ENCODE measurements around the gene SLCO3A1.

DNA sequence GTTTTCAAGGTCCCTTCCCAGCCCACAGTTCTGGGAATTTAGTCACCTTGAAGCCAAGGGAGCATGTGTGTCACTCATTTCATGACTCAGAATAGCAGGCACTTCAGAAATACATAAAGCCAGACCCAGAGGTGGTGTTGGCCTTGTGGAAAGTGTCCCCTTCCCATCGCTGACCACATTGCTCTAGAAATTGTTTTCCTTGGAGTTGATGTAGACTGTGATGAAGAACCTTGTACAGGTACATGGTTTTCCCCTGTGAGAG is 158.8 kb downstream of the SLCO3A1 start:
- TF ChIP-seq, protein P1, sequence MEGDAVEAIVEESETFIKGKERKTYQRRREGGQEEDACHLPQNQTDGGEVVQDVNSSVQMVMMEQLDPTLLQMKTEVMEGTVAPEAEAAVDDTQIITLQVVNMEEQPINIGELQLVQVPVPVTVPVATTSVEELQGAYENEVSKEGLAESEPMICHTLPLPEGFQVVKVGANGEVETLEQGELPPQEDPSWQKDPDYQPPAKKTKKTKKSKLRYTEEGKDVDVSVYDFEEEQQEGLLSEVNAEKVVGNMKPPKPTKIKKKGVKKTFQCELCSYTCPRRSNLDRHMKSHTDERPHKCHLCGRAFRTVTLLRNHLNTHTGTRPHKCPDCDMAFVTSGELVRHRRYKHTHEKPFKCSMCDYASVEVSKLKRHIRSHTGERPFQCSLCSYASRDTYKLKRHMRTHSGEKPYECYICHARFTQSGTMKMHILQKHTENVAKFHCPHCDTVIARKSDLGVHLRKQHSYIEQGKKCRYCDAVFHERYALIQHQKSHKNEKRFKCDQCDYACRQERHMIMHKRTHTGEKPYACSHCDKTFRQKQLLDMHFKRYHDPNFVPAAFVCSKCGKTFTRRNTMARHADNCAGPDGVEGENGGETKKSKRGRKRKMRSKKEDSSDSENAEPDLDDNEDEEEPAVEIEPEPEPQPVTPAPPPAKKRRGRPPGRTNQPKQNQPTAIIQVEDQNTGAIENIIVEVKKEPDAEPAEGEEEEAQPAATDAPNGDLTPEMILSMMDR (IDR thresholded peaks at IDR 0.05; ENCODE audit: insufficient read depth, low read length): no peak
- TF ChIP-seq POLR2AphosphoS5 (IDR thresholded peaks at IDR 0.05; ENCODE audit: low read depth) (no peak), GABPA (IDR thresholded peaks at IDR 0.05; ENCODE audit: low read depth) (no peak)
- TF ChIP-seq, protein P2, sequence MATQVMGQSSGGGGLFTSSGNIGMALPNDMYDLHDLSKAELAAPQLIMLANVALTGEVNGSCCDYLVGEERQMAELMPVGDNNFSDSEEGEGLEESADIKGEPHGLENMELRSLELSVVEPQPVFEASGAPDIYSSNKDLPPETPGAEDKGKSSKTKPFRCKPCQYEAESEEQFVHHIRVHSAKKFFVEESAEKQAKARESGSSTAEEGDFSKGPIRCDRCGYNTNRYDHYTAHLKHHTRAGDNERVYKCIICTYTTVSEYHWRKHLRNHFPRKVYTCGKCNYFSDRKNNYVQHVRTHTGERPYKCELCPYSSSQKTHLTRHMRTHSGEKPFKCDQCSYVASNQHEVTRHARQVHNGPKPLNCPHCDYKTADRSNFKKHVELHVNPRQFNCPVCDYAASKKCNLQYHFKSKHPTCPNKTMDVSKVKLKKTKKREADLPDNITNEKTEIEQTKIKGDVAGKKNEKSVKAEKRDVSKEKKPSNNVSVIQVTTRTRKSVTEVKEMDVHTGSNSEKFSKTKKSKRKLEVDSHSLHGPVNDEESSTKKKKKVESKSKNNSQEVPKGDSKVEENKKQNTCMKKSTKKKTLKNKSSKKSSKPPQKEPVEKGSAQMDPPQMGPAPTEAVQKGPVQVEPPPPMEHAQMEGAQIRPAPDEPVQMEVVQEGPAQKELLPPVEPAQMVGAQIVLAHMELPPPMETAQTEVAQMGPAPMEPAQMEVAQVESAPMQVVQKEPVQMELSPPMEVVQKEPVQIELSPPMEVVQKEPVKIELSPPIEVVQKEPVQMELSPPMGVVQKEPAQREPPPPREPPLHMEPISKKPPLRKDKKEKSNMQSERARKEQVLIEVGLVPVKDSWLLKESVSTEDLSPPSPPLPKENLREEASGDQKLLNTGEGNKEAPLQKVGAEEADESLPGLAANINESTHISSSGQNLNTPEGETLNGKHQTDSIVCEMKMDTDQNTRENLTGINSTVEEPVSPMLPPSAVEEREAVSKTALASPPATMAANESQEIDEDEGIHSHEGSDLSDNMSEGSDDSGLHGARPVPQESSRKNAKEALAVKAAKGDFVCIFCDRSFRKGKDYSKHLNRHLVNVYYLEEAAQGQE (IDR thresholded peaks at IDR 0.05; ENCODE audit: insufficient replicate concordance, low read depth): no peak

Measured in HL-60 (cell line).